ENCODE results near the gene KCNQ2.

Gene KCNQ2

GRCh38 chr20:63365601-63366389, 106.7 kb downstream of the KCNQ2 start:
- DNase-seq, result no peak

GRCh38 chr20:63364801-63365585, 107.5 kb downstream of the KCNQ2 start:
- DNase-seq, result no peak

- DNase-seq, result no peak
Measured at GRCh38 chr20:63363981-63364561, 108.4 kb downstream of the KCNQ2 start.

GRCh38 chr20:63363013-63363957, 109.2 kb downstream of the KCNQ2 start:
- DNase-seq, result no peak

GRCh38 chr20:63362436-63363009, 109.9 kb downstream of the KCNQ2 start:
- no peak for DNase-seq

GRCh38 chr20:63361519-63362435, 110.7 kb downstream of the KCNQ2 start:
- DNase-seq, result no peak

- no peak for DNase-seq
Measured at GRCh38 chr20:63360850-63361518, 111.5 kb downstream of the KCNQ2 start, which contains the start of gene CHRNA4. CHRNA4 (minus strand) TSS chr20:63361349; CDS start chr20:63361165, 184 bp downstream.

- no peak for DNase-seq
Measured at GRCh38 chr20:63359937-63360849, 112.3 kb downstream of the KCNQ2 start.

GRCh38 chr20:63359164-63359934, 113.1 kb downstream of the KCNQ2 start:
- no peak for DNase-seq

- DNase-seq, result no peak
Measured at GRCh38 chr20:63357921-63358905, 114.2 kb downstream of the KCNQ2 start.

GRCh38 chr20:63356931-63357879, 115.2 kb downstream of the KCNQ2 start:
- no peak for DNase-seq

- DNase-seq, result no peak
Measured at GRCh38 chr20:63356511-63356910, 115.9 kb downstream of the KCNQ2 start.

GRCh38 chr20:63355781-63356295, 116.6 kb downstream of the KCNQ2 start:
- DNase-seq, result no peak

GRCh38 chr20:63354636-63355350, 117.7 kb downstream of the KCNQ2 start:
- no peak for DNase-seq

GRCh38 chr20:63352811-63353221, 119.6 kb downstream of the KCNQ2 start:
- no peak for DNase-seq
